Measurements from ENCODE around the gene ELMOD2.

DNA sequence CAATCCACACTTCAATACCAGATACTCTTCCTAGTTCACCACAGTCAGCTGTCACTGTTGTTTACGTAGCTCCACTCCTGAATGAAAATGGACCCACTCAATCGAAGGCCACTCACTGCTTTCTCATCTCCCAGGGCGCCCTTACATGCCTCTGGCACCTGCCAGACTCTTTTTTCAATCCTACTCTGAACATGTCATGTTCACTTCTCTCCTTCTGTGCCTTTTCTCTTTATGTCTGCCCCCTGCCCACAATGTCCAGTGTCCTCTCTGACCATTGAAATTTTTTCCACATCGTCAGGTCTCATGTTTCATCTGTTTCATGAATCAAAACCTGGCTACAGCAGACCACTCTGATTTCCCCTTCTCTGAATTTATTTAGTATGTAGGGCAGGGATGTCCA is 24.6 kb upstream of the ELMOD2 start:
- TF ChIP-seq, protein P1, sequence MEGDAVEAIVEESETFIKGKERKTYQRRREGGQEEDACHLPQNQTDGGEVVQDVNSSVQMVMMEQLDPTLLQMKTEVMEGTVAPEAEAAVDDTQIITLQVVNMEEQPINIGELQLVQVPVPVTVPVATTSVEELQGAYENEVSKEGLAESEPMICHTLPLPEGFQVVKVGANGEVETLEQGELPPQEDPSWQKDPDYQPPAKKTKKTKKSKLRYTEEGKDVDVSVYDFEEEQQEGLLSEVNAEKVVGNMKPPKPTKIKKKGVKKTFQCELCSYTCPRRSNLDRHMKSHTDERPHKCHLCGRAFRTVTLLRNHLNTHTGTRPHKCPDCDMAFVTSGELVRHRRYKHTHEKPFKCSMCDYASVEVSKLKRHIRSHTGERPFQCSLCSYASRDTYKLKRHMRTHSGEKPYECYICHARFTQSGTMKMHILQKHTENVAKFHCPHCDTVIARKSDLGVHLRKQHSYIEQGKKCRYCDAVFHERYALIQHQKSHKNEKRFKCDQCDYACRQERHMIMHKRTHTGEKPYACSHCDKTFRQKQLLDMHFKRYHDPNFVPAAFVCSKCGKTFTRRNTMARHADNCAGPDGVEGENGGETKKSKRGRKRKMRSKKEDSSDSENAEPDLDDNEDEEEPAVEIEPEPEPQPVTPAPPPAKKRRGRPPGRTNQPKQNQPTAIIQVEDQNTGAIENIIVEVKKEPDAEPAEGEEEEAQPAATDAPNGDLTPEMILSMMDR (conservative IDR thresholded peaks at IDR 0.05; ENCODE audit: low read depth, low read length): no peak
- no peak for TF ChIP-seq EZH2 (IDR thresholded peaks at IDR 0.05; ENCODE audit: borderline replicate concordance, low read depth, low read length, poor library complexity, severe bottlenecking)
